Neural progenitor cell (in vitro differentiated cells): ENCODE results near the gene LAMB4. TPM values are rescaled to one million over a fixed set of nuclear protein-coding genes. Genes with fewer than 3 reads are reported as not detected.

ENCODE experiments used
- DNase-seq: peaks from one replicate; pipeline ENCODE4 v3.0.0-alpha.2; 2016; ENCODE audit warnings: low spot score
- H2AFZ ChIP-seq: fragments of 200-600 bp; sonication (generic); replicated peaks from 2 replicates; pipeline ENCODE4 v1.6.1; 2016; ENCODE audit warnings: antibody characterized with exemption
- H3F3A ChIP-seq: fragments of 200-600 bp; sonication (generic); 2 replicates; pipeline ENCODE4 v1.6.1; 2016; ENCODE audit warnings: antibody characterized with exemption, low read depth
- H3K27ac ChIP-seq: fragments of 200-600 bp; sonication (generic); 2 replicates; pipeline ENCODE4 v1.5.1; 2016; ENCODE audit warnings: mild to moderate bottlenecking
- H3K27me3 ChIP-seq: fragments of 200-600 bp; sonication (generic); 2 replicates; pipeline ENCODE4 v1.6.1; 2016; ENCODE audit warnings: mild to moderate bottlenecking, moderate library complexity
- H3K36me3 ChIP-seq: fragments of 200-600 bp; sonication (generic); 2 replicates; pipeline ENCODE4 v1.5.1; 2016
- H3K4me1 ChIP-seq: fragments of 200-600 bp; sonication (generic); 2 replicates; pipeline ENCODE4 v1.6.1; 2016; ENCODE audit warnings: mixed run types
- H3K4me2 ChIP-seq: fragments of 200-600 bp; sonication (generic); 2 replicates; pipeline ENCODE4 v1.6.1; 2016
- H3K4me3 ChIP-seq: fragments of 200-600 bp; sonication (generic); 2 replicates; pipeline ENCODE4 v1.5.1; 2016
- H3K79me2 ChIP-seq: fragments of 200-600 bp; sonication (generic); 2 replicates; pipeline ENCODE4 v1.6.1; 2016; ENCODE audit warnings: low read depth
- H3K9ac ChIP-seq: fragments of 200-600 bp; sonication (generic); 2 replicates; pipeline ENCODE4 v1.6.1; 2016
- H3K9me3 ChIP-seq: fragments of 200-600 bp; sonication (generic); 2 replicates; pipeline ENCODE4 v1.5.1; 2016; ENCODE audit warnings: low read depth
- H4K20me1 ChIP-seq: fragments of 200-600 bp; sonication (generic); 2 replicates; pipeline ENCODE4 v1.6.1; 2016; ENCODE audit warnings: low read depth
- H3K27ac Mint-ChIP-seq: 3 replicates; pipeline ENCODE4 v1.8.0; 2021; ENCODE audit warnings: mixed read lengths
- H3K27me3 Mint-ChIP-seq: 2 replicates; pipeline ENCODE4 v1.8.0; 2022; ENCODE audit warnings: low read depth, mild to moderate bottlenecking, inconsistent platforms, moderate library complexity, mixed read lengths; ENCODE audit not compliant: insufficient read depth
- H3K36me3 Mint-ChIP-seq: 3 replicates; pipeline ENCODE4 v1.8.0; 2021; ENCODE audit warnings: mixed read lengths
- H3K4me1 Mint-ChIP-seq: 3 replicates; pipeline ENCODE4 v1.8.0; 2021; ENCODE audit warnings: mixed read lengths
- H3K4me3 Mint-ChIP-seq: 3 replicates; pipeline ENCODE4 v1.8.0; 2021; ENCODE audit warnings: mild to moderate bottlenecking, moderate library complexity, mixed read lengths
- H3K9me3 Mint-ChIP-seq: 3 replicates; pipeline ENCODE4 v1.8.0; 2020; ENCODE audit warnings: mixed read lengths
- CTCF ChIP-seq: fragments of 200-600 bp; sonication (generic); IDR thresholded peaks from 2 replicates; pipeline ENCODE4 v1.5.1; 2017; ENCODE audit warnings: antibody characterized with exemption, mild to moderate bottlenecking
- EZH2 ChIP-seq: fragments of 200-600 bp; sonication (generic); IDR thresholded peaks from 2 replicates; pipeline ENCODE4 v1.6.1; 2017; ENCODE audit warnings: antibody characterized with exemption, mild to moderate bottlenecking, moderate library complexity
- EZH2phosphoT487 ChIP-seq: fragments of 200-600 bp; sonication (generic); IDR thresholded peaks from 2 replicates; pipeline ENCODE4 v1.6.1; 2017; ENCODE audit warnings: antibody characterized with exemption
- total RNA-seq: library from RNA; depleted of rRNA; stranded (reverse); fragments of >200 nt; gene quantifications from 2 replicates; pipeline ENCODE4 v1.2.3, GENCODE V29; 2015; ENCODE audit warnings: low replicate concordance

The LAMB4 gene
- total RNA-seq, 1 donor from 2014 or later, result not detected

GRCh38 chr7:108067844-108068243 lies 62.3 kb downstream of the LAMB4 start:
- no peak for DNase-seq
- TF ChIP-seq EZH2phosphoT487, result no peak
- TF ChIP-seq EZH2, result no peak
- TF ChIP-seq CTCF, result no peak
- Mint-ChIP-seq H3K36me3 (no peaks in the 10 kb centered on the region), H3K9me3 (no peaks in the 10 kb centered on the region), H3K4me1 (no peaks in the 10 kb centered on the region), H3K27ac (no peak overlapping the region), H3K4me3 (no peak overlapping the region), H3K27me3 (peaks cover 2% of the 10 kb centered on the region)
- Histone ChIP-seq H3F3A (no peaks in the 10 kb centered on the region), H3K79me2 (no peaks in the 10 kb centered on the region), H2AFZ (no peak overlapping the region), H3K27me3 (no peaks in the 10 kb centered on the region), H4K20me1 (no peaks in the 10 kb centered on the region), H3K36me3 (no peaks in the 10 kb centered on the region), H3K4me3 (no peak overlapping the region), H3K9ac (no peak overlapping the region), H3K4me1 (no peaks in the 10 kb centered on the region), H3K4me2 (no peak overlapping the region), H3K27ac (no peak overlapping the region), H3K9me3 (no peaks in the 10 kb centered on the region)

- no peak overlapping the region for H3K27ac Mint-ChIP-seq
- no peak overlapping the region for H3K4me2 ChIP-seq
- no peak for DNase-seq
- H4K20me1 ChIP-seq, result no peaks in the 10 kb centered on the region
- H3K36me3 ChIP-seq, result no peaks in the 10 kb centered on the region
- H3F3A ChIP-seq, result no peaks in the 10 kb centered on the region
- H3K4me3 ChIP-seq, result no peak overlapping the region
- no peaks in the 10 kb centered on the region for H3K27me3 ChIP-seq
- no peak overlapping the region for H3K27ac ChIP-seq
- no peaks in the 10 kb centered on the region for H3K79me2 ChIP-seq
- no peaks in the 10 kb centered on the region for H3K9me3 Mint-ChIP-seq
- TF ChIP-seq EZH2 (no peak), CTCF (no peak), EZH2phosphoT487 (no peak)
- no peaks in the 10 kb centered on the region for H3K27me3 Mint-ChIP-seq
- no peak overlapping the region for H3K9ac ChIP-seq
- no peaks in the 10 kb centered on the region for H3K4me1 Mint-ChIP-seq
- H3K36me3 Mint-ChIP-seq, result no peaks in the 10 kb centered on the region
- peak overlapping the region; percentile 60 for H2AFZ ChIP-seq
- no peaks in the 10 kb centered on the region for H3K4me1 ChIP-seq
- no peak overlapping the region for H3K4me3 Mint-ChIP-seq
- no peaks in the 10 kb centered on the region for H3K9me3 ChIP-seq
Observed at GRCh38 chr7:108066486-108066885, 63.7 kb downstream of the LAMB4 start.

- H3K27me3 ChIP-seq, result no peaks in the 10 kb centered on the region
- H3K27me3 Mint-ChIP-seq, result no peaks in the 10 kb centered on the region
- no peak overlapping the region for H3K27ac ChIP-seq
- H3K4me2 ChIP-seq, result no peak overlapping the region
- H2AFZ ChIP-seq, result no peak overlapping the region
- no peaks in the 10 kb centered on the region for H3K9me3 Mint-ChIP-seq
- no peaks in the 10 kb centered on the region for H3K36me3 ChIP-seq
- H3K4me1 ChIP-seq, result no peaks in the 10 kb centered on the region
- no peaks in the 10 kb centered on the region for H3K9me3 ChIP-seq
- DNase-seq, result no peak
- H3K4me3 ChIP-seq, result no peak overlapping the region
- no peak overlapping the region for H3K27ac Mint-ChIP-seq
- H4K20me1 ChIP-seq, result no peaks in the 10 kb centered on the region
- H3K4me3 Mint-ChIP-seq, result no peak overlapping the region
- no peaks in the 10 kb centered on the region for H3K79me2 ChIP-seq
- H3K9ac ChIP-seq, result no peak overlapping the region
- no peak for TF ChIP-seq CTCF
- TF ChIP-seq EZH2, result no peak
- H3K36me3 Mint-ChIP-seq, result no peaks in the 10 kb centered on the region
- no peaks in the 10 kb centered on the region for H3F3A ChIP-seq
- no peaks in the 10 kb centered on the region for H3K4me1 Mint-ChIP-seq
Observed at GRCh38 chr7:108063520-108063933, 66.6 kb downstream of the LAMB4 start.
